ENCODE results near the gene CRADD. TPM values are rescaled to one million over a fixed set of nuclear protein-coding genes. Genes with fewer than 3 reads are reported as not detected.

CRADD gene
- total RNA-seq, 1 donor from 2014 or later = 19.1 TPM

DNA sequence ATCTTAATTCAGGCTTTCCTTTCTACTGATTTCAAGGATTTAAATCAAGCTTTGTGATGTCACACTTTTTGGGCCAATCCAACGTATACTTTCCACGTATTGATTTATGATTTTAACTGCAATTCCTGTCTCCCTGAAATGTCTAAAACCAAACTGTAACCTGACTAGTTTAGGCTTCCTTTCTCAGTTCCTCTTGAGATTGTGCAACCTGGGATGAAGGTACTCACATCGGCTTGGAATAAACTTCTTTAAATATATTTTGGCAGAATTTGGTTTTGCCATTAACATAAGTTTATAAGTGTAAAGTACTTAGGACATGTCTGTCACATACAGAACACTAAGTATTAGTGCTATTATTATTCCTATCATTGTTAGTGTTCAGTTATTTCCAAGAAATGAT, 224.6 kb downstream of the CRADD start:
- Histone ChIP-seq H3K4me3 (ENCODE audit: low read depth, low read length) (no peak overlapping the region), H3K36me3 (ENCODE audit: control insufficient read depth, insufficient read depth, low read length) (no peaks in the 10 kb centered on the region), H3K27me3 (ENCODE audit: control insufficient read depth, insufficient read depth, low read length) (no peaks in the 10 kb centered on the region)
- TF ChIP-seq, protein P1, sequence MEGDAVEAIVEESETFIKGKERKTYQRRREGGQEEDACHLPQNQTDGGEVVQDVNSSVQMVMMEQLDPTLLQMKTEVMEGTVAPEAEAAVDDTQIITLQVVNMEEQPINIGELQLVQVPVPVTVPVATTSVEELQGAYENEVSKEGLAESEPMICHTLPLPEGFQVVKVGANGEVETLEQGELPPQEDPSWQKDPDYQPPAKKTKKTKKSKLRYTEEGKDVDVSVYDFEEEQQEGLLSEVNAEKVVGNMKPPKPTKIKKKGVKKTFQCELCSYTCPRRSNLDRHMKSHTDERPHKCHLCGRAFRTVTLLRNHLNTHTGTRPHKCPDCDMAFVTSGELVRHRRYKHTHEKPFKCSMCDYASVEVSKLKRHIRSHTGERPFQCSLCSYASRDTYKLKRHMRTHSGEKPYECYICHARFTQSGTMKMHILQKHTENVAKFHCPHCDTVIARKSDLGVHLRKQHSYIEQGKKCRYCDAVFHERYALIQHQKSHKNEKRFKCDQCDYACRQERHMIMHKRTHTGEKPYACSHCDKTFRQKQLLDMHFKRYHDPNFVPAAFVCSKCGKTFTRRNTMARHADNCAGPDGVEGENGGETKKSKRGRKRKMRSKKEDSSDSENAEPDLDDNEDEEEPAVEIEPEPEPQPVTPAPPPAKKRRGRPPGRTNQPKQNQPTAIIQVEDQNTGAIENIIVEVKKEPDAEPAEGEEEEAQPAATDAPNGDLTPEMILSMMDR (IDR thresholded peaks at IDR 0.05; ENCODE audit: insufficient read depth, low read length, poor library complexity, severe bottlenecking) = no peak
- no peak for DNase-seq (ENCODE audit: low read depth)

DNA sequence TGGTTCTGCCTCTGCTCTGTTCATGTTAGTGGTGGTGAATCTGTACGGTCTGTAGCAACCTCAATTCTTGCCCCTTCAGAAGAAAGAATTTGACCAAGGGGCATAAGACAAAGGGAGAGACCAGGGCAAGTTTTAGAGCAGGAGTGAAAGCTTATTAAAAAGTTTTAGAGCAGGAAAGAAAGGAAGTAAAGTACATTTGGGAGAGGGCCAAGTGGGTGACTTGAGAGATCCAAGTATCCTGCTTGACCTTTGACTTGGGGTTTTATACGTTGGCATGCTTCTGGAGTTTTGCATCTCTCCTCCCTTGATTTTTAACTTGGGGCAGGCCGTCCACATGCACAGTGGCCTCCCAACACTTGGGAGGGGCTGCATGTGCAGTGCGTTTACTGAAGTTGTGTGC, 225.0 kb downstream of the CRADD start:
- H3K36me3 ChIP-seq (ENCODE audit: control insufficient read depth, insufficient read depth, low read length) = no peaks in the 10 kb centered on the region
- DNase-seq (ENCODE audit: low read depth) = no peak
- no peaks in the 10 kb centered on the region for H3K27me3 ChIP-seq (ENCODE audit: control insufficient read depth, insufficient read depth, low read length)
- no peak overlapping the region for H3K4me3 ChIP-seq (ENCODE audit: low read depth, low read length)
- TF ChIP-seq, protein P1 (IDR thresholded peaks at IDR 0.05; ENCODE audit: insufficient read depth, low read length, poor library complexity, severe bottlenecking) = no peak

DNA sequence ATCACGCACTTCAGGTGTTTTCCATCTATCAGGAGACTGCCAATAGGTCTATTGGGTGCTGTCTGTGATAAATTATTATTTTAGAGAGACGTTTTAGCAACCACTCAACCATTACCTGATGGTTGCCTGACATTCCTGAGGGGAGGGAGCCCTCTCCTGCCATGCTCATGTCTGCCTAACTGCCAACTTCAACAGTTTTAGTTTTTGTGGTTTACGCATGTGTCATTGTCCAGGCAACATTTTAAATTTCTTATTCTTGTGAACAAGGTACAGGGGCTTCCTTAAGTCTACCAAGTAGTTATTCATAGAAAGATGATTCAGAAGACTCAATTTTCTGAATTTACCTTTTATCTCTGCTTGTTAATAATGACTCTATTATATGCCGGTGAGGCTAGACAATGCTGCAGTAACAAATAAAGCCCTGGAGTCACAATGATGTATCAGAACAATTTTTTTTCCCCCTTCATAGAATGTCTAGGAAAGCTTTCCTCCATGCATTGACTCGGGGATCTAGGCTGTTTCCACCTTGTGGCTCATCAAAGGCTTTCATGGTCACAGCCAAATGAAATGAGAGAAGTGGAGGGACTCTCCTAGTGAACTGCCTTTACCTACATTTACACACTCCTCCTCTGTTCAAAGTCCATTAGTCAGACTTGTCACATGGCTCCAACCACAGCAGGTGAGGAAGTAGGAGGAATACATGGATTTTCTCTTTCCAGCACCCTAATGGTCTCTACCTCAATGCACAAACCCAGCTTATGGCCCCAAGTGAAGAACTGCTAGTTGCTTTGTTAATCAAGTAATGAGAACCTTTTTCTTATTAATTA, 225.8 kb downstream of the CRADD start:
- TF ChIP-seq, protein P1 (IDR thresholded peaks at IDR 0.05; ENCODE audit: insufficient read depth, low read length, poor library complexity, severe bottlenecking) = no peak
- Histone ChIP-seq H3K4me3 (ENCODE audit: low read depth, low read length) (no peak overlapping the region), H3K27me3 (ENCODE audit: control insufficient read depth, insufficient read depth, low read length) (no peaks in the 10 kb centered on the region), H3K36me3 (ENCODE audit: control insufficient read depth, insufficient read depth, low read length) (no peaks in the 10 kb centered on the region)
- DNase-seq (ENCODE audit: low read depth) = no peak

DNA sequence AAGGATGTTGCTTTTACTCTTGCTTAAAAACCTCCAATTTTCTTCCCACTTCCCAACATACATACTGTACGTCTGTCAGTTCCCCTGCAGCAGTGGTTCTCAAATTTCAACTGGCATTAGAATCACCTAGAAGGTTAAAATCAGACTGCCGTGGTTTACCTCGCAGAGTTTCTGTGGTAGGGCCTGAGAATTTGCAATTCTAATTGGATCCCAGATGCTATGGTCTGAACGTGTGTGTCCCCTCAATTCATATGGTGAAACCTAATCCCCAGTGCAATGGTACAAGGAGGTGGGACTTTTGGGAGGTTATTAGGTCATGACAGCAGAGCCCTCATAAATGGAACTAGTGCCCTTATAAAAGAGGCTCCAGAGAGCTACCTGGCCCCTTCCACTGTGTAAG, 226.9 kb downstream of the CRADD start:
- TF ChIP-seq, protein P1 (IDR thresholded peaks at IDR 0.05; ENCODE audit: insufficient read depth, low read length, poor library complexity, severe bottlenecking) = no peak
- H3K27me3 ChIP-seq (ENCODE audit: control insufficient read depth, insufficient read depth, low read length) = no peaks in the 10 kb centered on the region
- H3K4me3 ChIP-seq (ENCODE audit: low read depth, low read length) = no peak overlapping the region
- no peaks in the 10 kb centered on the region for H3K36me3 ChIP-seq (ENCODE audit: control insufficient read depth, insufficient read depth, low read length)
- DNase-seq (ENCODE audit: low read depth) = no peak

DNA sequence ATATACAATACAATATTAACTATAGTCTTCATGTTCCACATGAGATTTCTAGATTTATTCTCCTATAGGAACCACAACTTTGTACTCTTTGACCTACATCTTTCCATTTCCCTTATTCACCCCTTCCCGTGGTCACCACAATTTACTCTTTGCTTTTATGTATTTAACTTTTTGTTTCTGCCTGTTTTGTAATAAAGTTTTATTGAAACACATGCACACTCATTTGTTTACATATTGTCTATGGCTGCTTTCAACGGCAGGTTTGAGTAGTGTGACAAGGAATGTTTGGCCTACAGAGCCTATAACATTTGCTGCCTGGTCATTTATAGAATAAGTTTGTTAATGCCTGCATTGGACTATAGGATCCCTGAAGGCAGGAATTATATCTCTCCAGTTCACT, 231.1 kb downstream of the CRADD start:
- H3K4me3 ChIP-seq (ENCODE audit: low read depth, low read length) = no peak overlapping the region
- H3K27me3 ChIP-seq (ENCODE audit: control insufficient read depth, insufficient read depth, low read length) = no peaks in the 10 kb centered on the region
- H3K36me3 ChIP-seq (ENCODE audit: control insufficient read depth, insufficient read depth, low read length) = no peaks in the 10 kb centered on the region
- TF ChIP-seq, protein P1 (IDR thresholded peaks at IDR 0.05; ENCODE audit: insufficient read depth, low read length, poor library complexity, severe bottlenecking) = no peak
- no peak for DNase-seq (ENCODE audit: low read depth)

Data from kidney epithelial cell (primary cell).